Neural progenitor cell (in vitro differentiated cells): ENCODE data around the gene CHRNA9. TPM values are rescaled to one million over a fixed set of nuclear protein-coding genes. Genes with fewer than 3 reads are reported as not detected.

ENCODE experiments used
- DNase-seq: peaks from one replicate; pipeline ENCODE4 v3.0.0-alpha.2; 2016; ENCODE audit warnings: low spot score
- H2AFZ ChIP-seq: fragments of 200-600 bp; sonication (generic); replicated peaks from 2 replicates; pipeline ENCODE4 v1.6.1; 2016; ENCODE audit warnings: antibody characterized with exemption
- H3F3A ChIP-seq: fragments of 200-600 bp; sonication (generic); 2 replicates; pipeline ENCODE4 v1.6.1; 2016; ENCODE audit warnings: antibody characterized with exemption, low read depth
- H3K27ac ChIP-seq: fragments of 200-600 bp; sonication (generic); 2 replicates; pipeline ENCODE4 v1.5.1; 2016; ENCODE audit warnings: mild to moderate bottlenecking
- H3K27me3 ChIP-seq: fragments of 200-600 bp; sonication (generic); 2 replicates; pipeline ENCODE4 v1.6.1; 2016; ENCODE audit warnings: mild to moderate bottlenecking, moderate library complexity
- H3K36me3 ChIP-seq: fragments of 200-600 bp; sonication (generic); 2 replicates; pipeline ENCODE4 v1.5.1; 2016
- H3K4me1 ChIP-seq: fragments of 200-600 bp; sonication (generic); 2 replicates; pipeline ENCODE4 v1.6.1; 2016; ENCODE audit warnings: mixed run types
- H3K4me2 ChIP-seq: fragments of 200-600 bp; sonication (generic); 2 replicates; pipeline ENCODE4 v1.6.1; 2016
- H3K4me3 ChIP-seq: fragments of 200-600 bp; sonication (generic); 2 replicates; pipeline ENCODE4 v1.5.1; 2016
- H3K79me2 ChIP-seq: fragments of 200-600 bp; sonication (generic); 2 replicates; pipeline ENCODE4 v1.6.1; 2016; ENCODE audit warnings: low read depth
- H3K9ac ChIP-seq: fragments of 200-600 bp; sonication (generic); 2 replicates; pipeline ENCODE4 v1.6.1; 2016
- H3K9me3 ChIP-seq: fragments of 200-600 bp; sonication (generic); 2 replicates; pipeline ENCODE4 v1.5.1; 2016; ENCODE audit warnings: low read depth
- H4K20me1 ChIP-seq: fragments of 200-600 bp; sonication (generic); 2 replicates; pipeline ENCODE4 v1.6.1; 2016; ENCODE audit warnings: low read depth
- H3K27ac Mint-ChIP-seq: 3 replicates; pipeline ENCODE4 v1.8.0; 2021; ENCODE audit warnings: mixed read lengths
- H3K27me3 Mint-ChIP-seq: 2 replicates; pipeline ENCODE4 v1.8.0; 2022; ENCODE audit warnings: low read depth, mild to moderate bottlenecking, inconsistent platforms, moderate library complexity, mixed read lengths; ENCODE audit not compliant: insufficient read depth
- H3K36me3 Mint-ChIP-seq: 3 replicates; pipeline ENCODE4 v1.8.0; 2021; ENCODE audit warnings: mixed read lengths
- H3K4me1 Mint-ChIP-seq: 3 replicates; pipeline ENCODE4 v1.8.0; 2021; ENCODE audit warnings: mixed read lengths
- H3K4me3 Mint-ChIP-seq: 3 replicates; pipeline ENCODE4 v1.8.0; 2021; ENCODE audit warnings: mild to moderate bottlenecking, moderate library complexity, mixed read lengths
- H3K9me3 Mint-ChIP-seq: 3 replicates; pipeline ENCODE4 v1.8.0; 2020; ENCODE audit warnings: mixed read lengths
- EZH2 ChIP-seq: fragments of 200-600 bp; sonication (generic); IDR thresholded peaks from 2 replicates; pipeline ENCODE4 v1.6.1; 2017; ENCODE audit warnings: antibody characterized with exemption, mild to moderate bottlenecking, moderate library complexity
- EZH2phosphoT487 ChIP-seq: fragments of 200-600 bp; sonication (generic); IDR thresholded peaks from 2 replicates; pipeline ENCODE4 v1.6.1; 2017; ENCODE audit warnings: antibody characterized with exemption
- total RNA-seq: library from RNA; depleted of rRNA; stranded (reverse); fragments of >200 nt; gene quantifications from 2 replicates; pipeline ENCODE4 v1.2.3, GENCODE V29; 2015; ENCODE audit warnings: low replicate concordance
- TF ChIP-seq, protein P1 (sequence below): fragments of 200-600 bp; sonication (generic); IDR thresholded peaks from 2 replicates; pipeline ENCODE4 v1.5.1; 2017; ENCODE audit warnings: antibody characterized with exemption, mild to moderate bottlenecking

Gene CHRNA9
- total RNA-seq, 1 donor from 2014 or later, result 0.67 TPM

DNA sequence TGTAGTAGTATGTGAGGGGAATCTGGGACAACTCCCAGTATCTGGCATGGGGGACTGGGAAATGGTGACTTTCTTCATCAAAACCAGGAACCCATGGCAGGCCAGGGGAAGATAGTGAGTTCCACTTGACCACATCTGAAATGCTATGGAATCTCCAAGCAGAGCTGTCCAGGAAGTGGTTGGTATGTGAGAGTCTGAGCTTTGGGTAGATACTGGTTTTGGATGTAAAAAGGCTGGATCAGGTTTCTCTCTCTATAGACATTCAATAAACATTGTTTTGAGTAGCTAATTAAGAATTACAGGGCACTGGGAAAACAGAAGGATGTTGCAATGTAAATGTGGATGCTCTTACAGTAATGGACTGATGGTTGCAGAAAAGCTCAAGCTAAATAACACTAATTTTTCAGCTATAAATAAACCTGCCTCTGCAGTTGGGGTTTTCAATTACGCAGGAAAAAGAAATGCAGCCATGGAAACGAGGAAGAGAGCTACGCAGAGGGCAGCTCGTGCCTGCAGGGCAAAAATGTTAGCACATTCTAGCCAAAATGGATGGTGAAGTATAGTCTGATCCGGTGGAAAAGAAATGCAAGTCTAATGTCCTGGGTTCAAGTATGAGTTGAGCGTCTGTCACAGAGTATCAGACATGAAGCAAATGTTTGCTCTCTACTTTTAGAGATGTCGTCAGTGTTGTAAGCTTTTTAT is 13.4 kb upstream of the CHRNA9 start:
- no peak overlapping the region for H3K4me3 ChIP-seq
- H3K4me3 Mint-ChIP-seq, result peak overlapping the region; percentile 20
- no peak overlapping the region for H3K4me2 ChIP-seq
- no peaks in the 10 kb centered on the region for H3F3A ChIP-seq
- peak overlapping the region; percentile 78 for H3K27ac Mint-ChIP-seq
- no peak overlapping the region for H3K27ac ChIP-seq
- TF ChIP-seq EZH2phosphoT487 (no peak), EZH2 (no peak)
- TF ChIP-seq, protein P1, sequence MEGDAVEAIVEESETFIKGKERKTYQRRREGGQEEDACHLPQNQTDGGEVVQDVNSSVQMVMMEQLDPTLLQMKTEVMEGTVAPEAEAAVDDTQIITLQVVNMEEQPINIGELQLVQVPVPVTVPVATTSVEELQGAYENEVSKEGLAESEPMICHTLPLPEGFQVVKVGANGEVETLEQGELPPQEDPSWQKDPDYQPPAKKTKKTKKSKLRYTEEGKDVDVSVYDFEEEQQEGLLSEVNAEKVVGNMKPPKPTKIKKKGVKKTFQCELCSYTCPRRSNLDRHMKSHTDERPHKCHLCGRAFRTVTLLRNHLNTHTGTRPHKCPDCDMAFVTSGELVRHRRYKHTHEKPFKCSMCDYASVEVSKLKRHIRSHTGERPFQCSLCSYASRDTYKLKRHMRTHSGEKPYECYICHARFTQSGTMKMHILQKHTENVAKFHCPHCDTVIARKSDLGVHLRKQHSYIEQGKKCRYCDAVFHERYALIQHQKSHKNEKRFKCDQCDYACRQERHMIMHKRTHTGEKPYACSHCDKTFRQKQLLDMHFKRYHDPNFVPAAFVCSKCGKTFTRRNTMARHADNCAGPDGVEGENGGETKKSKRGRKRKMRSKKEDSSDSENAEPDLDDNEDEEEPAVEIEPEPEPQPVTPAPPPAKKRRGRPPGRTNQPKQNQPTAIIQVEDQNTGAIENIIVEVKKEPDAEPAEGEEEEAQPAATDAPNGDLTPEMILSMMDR, result no peak
- no peaks in the 10 kb centered on the region for H4K20me1 ChIP-seq
- no peaks in the 10 kb centered on the region for H3K9me3 Mint-ChIP-seq
- H3K36me3 Mint-ChIP-seq, result no peaks in the 10 kb centered on the region
- H3K4me1 Mint-ChIP-seq, result peaks cover 62% of the 10 kb centered on the region
- no peaks in the 10 kb centered on the region for H3K79me2 ChIP-seq
- peaks cover 7% of the 10 kb centered on the region for H3K27me3 Mint-ChIP-seq
- peaks cover 7% of the 10 kb centered on the region for H3K4me1 ChIP-seq
- H3K9me3 ChIP-seq, result no peaks in the 10 kb centered on the region
- H3K27me3 ChIP-seq, result no peaks in the 10 kb centered on the region
- DNase-seq, result no peak
- H2AFZ ChIP-seq, result peak overlapping the region; percentile 26
- no peak overlapping the region for H3K9ac ChIP-seq
- no peaks in the 10 kb centered on the region for H3K36me3 ChIP-seq

DNA sequence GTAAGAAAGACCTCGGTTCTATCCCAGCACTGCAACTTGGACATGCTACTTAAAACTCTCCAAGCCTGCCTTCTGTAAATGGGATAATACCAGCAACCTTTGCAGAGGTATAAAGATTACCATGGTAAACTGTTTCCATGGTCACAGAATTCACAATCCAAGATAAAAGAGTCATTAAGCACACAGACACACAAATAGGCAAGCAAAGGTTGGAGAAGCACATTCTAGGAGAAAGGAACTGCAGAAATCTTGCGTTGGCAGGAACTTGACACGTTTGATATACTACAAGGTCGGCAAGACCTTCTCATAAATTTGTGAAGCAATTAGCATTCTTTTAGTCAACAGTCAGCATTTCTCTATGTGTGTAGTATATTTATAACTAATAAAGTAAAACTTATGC is 12.3 kb upstream of the CHRNA9 start:
- peaks cover 4% of the 10 kb centered on the region for H3K4me1 ChIP-seq
- H4K20me1 ChIP-seq, result no peaks in the 10 kb centered on the region
- peak overlapping the region; percentile 78 for H3K27ac Mint-ChIP-seq
- TF ChIP-seq EZH2, result no peak
- TF ChIP-seq EZH2phosphoT487, result no peak
- TF ChIP-seq, protein P1, result no peak
- H3K4me2 ChIP-seq, result no peak overlapping the region
- DNase-seq, result no peak
- H3K9me3 ChIP-seq, result no peaks in the 10 kb centered on the region
- no peak overlapping the region for H3K4me3 Mint-ChIP-seq
- no peaks in the 10 kb centered on the region for H3F3A ChIP-seq
- no peak overlapping the region for H3K9ac ChIP-seq
- H3K9me3 Mint-ChIP-seq, result no peaks in the 10 kb centered on the region
- H3K4me1 Mint-ChIP-seq, result peaks cover 62% of the 10 kb centered on the region
- no peak overlapping the region for H2AFZ ChIP-seq
- no peaks in the 10 kb centered on the region for H3K27me3 ChIP-seq
- peaks cover 5% of the 10 kb centered on the region for H3K27me3 Mint-ChIP-seq
- no peaks in the 10 kb centered on the region for H3K36me3 Mint-ChIP-seq
- no peaks in the 10 kb centered on the region for H3K36me3 ChIP-seq
- no peaks in the 10 kb centered on the region for H3K79me2 ChIP-seq
- no peak overlapping the region for H3K27ac ChIP-seq
- H3K4me3 ChIP-seq, result no peak overlapping the region

DNA sequence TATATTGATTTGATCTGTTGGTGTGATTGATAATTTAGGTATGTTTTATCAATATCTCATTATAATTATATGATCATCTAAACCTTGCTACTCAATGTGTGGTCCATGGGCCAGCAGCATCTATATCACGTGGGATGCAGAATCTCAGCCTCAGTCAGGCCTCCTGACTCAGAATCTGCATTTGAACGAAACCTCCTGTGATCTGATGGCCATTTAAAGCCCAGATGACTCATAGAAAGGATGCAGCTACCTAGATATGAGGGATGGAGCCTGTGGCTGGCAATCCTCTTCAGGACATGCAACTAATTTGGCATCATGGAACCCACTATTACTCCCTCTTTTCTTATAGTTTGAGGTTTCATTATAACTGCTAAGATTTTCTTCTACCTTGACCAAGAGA is 11.3 kb upstream of the CHRNA9 start:
- Histone ChIP-seq H3K4me1 (peaks cover 4% of the 10 kb centered on the region), H3F3A (no peaks in the 10 kb centered on the region), H3K36me3 (no peaks in the 10 kb centered on the region), H2AFZ (no peak overlapping the region), H4K20me1 (no peaks in the 10 kb centered on the region), H3K27ac (no peak overlapping the region), H3K9ac (no peak overlapping the region), H3K9me3 (no peaks in the 10 kb centered on the region), H3K4me2 (no peak overlapping the region), H3K79me2 (no peaks in the 10 kb centered on the region), H3K27me3 (no peaks in the 10 kb centered on the region), H3K4me3 (no peak overlapping the region)
- TF ChIP-seq, protein P1, result no peak
- TF ChIP-seq EZH2, result no peak
- no peak for TF ChIP-seq EZH2phosphoT487
- Mint-ChIP-seq H3K4me1 (peaks cover 56% of the 10 kb centered on the region), H3K27ac (peak overlapping the region; percentile 87), H3K27me3 (peaks cover 3% of the 10 kb centered on the region), H3K36me3 (no peaks in the 10 kb centered on the region), H3K4me3 (no peak overlapping the region), H3K9me3 (no peaks in the 10 kb centered on the region)
- DNase-seq, result no peak
